GM19438 (cell line): Measurements from ENCODE around the gene CDH19.

Experiments used
- ATAC-seq: cut with Tn5 transposase; IDR thresholded peaks from one replicate; pipeline ENCODE4 v1.9.1; 2021; ENCODE audit warnings: low read depth; ENCODE audit not compliant: unreplicated experiment

CDH19 gene

GRCh38 chr18:66603941-66604627 lies at the start of gene CDH19:
CDH19 (minus strand) TSS chr18:66604090; CDS start chr18:66572204, 31,886 bp downstream.
- no peak for ATAC-seq

DNA sequence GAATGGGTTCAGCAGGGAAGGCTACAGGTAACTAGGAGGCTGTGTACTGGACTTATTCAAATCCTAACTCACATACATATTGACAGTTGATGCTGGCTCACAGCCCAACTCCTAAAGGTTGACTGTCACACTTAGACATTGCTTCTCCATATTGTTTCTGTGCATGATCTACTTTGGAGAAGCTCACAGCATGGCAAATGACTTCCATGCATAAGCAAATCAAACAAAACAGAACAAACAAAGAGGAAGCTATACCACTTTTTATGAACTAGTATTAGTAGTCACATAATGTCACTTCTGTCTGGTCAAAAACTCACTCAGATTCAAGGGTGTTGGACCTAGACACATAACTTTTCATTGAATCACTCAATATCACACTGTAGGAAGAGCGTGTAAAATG lies 43.8 kb upstream of the CDH19 start:
- ATAC-seq, result no peak

GRCh38 chr18:66646609-66647008 lies 42.7 kb upstream of the CDH19 start:
- ATAC-seq, result no peak

GRCh38 chr18:66645983-66646382 lies 42.1 kb upstream of the CDH19 start:
- ATAC-seq, result no peak

GRCh38 chr18:66641056-66641455 lies 37.2 kb upstream of the CDH19 start:
- ATAC-seq, result no peak

DNA sequence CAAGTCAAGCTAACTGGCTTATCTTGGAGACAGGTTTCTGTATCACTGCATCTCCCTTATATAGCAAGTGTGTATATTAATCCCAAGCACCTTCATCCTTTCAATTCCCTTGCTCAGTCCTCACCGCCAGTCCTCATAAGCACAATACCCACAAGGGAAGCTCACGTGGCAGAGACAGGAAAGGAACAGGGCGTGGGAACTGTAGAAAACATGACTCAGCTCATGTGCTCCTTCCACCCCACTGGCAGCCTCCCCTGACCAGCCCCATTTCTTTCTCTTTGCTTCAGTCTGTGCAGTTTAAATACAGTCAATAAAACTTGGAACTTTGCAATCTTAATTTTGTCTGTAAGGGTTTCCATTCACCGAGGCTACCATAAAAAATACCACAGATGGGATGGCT lies 36.5 kb upstream of the CDH19 start:
- no peak for ATAC-seq

DNA sequence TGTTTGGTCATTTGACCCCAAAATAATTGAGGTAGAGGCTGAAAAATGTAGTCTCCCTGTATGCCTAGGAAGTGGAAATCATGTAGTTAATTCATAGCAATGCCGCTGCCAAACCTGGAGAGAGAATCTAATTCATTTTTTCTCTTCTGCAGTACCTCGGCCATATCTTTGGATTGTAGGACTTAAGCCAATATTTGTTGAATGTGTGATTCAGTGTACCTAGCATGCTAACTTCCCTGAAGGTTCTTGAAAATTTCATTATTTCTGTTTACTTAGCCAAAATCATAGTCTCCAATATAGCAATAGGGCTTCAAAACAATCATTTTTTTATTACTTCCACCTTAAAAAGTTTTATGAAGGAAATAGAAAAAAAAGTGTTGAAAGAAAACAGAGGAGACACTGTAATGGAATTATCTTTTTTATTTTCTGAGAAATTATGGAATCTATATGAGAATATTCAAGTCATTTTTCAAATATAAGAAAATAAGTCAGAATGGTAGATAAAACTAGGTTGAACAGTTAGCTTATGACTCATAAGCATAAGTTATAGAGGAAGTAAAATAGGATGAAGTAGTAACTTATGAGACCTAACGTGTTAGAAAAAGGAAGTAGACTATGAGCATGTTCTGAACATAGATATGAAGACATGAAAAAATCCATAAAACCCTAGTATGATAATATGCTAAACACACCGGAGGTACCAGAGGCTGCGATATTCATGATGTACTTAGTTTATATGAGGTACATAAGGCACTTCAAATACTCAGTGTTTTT lies 35.2 kb upstream of the CDH19 start:
- ATAC-seq, result no peak

DNA sequence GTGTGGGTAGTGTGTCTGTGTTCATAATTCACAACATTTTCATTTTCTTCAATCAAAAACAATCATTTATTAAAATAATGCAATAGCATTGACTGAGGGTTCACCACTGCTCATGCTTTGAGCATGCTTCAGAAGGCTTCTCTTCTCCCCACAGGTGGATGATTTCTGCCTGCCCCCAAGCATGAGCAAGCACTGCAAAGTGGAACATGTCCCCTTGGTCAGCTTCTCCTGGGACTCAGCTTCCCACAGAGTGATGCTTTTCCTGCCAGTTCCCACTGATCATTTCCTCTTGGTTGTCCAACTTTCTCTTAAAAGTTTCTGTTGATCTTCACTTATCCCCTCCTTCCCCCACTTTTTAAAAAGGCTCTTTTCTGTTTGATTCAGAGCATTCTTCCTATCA lies 31.5 kb upstream of the CDH19 start:
- no peak for ATAC-seq

- ATAC-seq, result no peak
These were observed 28.9 kb upstream of the CDH19 start for GRCh38 chr18:66632756-66633155.

DNA sequence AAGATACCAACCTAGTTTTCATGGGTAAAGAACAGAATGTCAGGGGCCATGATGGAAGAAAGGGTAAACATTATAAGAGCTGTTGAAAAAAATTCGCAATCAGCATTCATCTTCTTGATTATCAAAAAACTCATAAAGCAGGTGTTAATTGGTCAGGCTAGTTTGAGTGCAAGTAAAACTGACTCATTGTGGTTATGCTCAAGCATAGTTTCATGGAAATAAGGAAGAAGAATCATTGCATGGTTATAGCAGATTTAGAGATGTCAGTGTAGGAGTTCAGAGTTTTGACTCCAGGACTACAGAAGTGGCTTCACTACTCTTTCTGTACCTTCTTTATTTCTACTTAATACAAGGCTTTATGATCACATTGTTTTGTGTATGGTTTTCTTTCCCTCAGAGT lies 26.9 kb upstream of the CDH19 start:
- ATAC-seq, result no peak

- no peak for ATAC-seq
These were observed 19.9 kb upstream of the CDH19 start for GRCh38 chr18:66623821-66624220.

- no peak for ATAC-seq
These were observed 18.1 kb upstream of the CDH19 start for GRCh38 chr18:66621816-66622576.

DNA sequence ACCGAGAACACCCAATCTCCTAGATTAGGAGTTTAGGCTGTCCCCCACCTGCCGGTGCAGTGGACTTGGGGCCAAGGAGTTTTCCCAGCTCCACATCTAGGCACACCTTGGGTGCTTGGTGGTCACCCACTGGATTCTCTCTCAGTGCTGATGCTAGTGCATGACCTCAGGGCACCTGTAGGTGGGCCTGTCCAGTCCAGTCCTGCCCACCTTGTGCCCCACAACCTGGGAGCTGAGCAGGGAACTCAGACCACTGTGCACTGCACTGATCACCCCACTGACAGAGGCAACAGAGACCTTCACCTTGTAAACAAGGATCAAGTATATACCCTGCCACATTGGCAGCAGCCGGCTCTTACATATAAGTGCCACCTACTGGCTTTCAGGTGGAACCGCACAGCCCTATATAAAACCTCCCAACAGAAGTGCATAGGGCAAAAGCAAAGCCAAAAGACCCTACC lies 12.7 kb upstream of the CDH19 start:
- ATAC-seq, result no peak

DNA sequence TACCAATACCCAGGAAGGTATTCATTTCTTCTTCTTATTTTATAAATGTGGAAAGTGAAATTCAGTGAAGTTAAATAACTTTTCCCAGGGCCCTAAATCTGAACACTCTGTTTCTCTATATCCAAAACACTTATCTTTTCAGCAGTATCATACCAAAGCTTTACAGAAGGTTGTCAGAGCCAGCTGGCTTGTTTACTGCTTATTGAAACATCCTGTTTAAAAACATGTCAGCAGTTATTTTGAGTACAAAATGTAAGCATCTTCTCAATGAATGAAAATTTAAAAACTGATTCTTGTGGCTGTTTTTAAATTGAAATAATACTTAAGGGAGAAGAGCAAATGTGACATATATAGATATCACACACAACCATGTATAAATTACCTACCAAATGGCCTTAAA lies 11.3 kb upstream of the CDH19 start:
- no peak for ATAC-seq

- no peak for ATAC-seq
These were observed 3.7 kb upstream of the CDH19 start for GRCh38 chr18:66607632-66608031.

DNA sequence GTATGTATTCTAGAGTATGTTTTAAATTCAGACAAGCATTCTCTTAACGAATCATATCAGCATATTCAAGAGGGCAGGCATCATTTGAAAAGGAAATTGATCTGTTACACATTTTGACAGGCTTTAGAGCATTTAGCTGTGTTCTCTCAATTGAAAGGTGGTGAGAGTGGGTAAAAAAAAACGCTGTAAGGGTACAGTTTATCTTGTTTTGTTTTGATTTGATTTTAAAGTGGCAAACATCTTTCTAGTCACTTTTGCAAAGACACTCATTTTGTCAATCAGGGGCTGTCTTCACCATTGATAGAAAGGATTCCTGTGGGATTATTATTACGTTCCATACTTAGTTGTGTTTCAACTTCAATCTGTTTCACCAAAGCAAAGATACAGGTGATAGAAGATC lies 2.2 kb downstream of the CDH19 start:
- no peak for ATAC-seq

GRCh38 chr18:66599190-66599589 lies 4.7 kb downstream of the CDH19 start:
- ATAC-seq, result no peak

DNA sequence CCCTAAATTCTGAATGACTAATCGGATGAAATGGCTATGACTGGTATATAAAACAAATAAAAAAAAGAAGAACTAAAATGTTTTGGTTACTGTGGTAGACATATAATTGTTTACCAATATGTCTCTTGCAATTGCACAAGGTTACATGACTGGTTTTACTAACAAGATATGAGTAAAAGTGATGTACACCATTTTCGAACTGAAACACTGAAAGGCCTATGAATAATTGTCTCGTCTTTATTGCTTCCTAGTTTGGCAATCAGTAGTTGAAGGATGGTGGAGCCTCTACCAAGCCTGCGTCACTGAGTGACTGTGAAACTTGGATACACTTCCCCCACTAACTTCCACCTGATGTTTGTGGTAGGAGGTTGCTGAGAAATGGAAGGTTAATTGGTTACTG lies 16.5 kb downstream of the CDH19 start:
- no peak for ATAC-seq

- ATAC-seq, result no peak
These were observed 21.7 kb downstream of the CDH19 start for GRCh38 chr18:66582211-66582610.

DNA sequence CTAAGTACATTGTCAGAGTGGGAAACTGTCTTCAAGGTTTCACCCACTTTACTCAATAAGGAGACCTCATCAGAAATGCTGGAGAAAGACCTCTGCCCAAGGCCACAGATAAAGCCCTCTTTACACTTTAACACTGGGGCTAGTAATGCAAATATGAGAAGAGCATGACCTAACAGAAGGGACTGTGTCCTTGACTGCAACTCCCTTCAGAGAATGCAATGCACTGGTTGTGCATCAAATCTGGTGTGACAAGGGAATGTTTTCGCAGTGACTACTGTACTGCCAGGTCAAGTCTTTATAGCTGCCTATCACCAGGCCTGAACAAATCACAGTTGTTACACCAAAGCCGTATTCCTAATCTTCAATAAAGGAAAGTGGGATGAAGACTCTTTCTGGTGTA lies 28.6 kb downstream of the CDH19 start:
- no peak for ATAC-seq

- ATAC-seq, result no peak
These were observed 32.0 kb downstream of the CDH19 start for GRCh38 chr18:66571845-66572244.
